Lower lobe of right lung (tissue), 2 donors: ENCODE data around the gene NDUFV3. TPM values are rescaled to one million over a fixed set of nuclear protein-coding genes. Genes with fewer than 3 reads are reported as not detected.
"Not testable (repeated sequence)": the region's sequence is repeated elsewhere in the genome, so short reads cannot be mapped to it uniquely, and the experiment has no call there.

Experiments
- ATAC-seq, 2 donors: fragments of 200-7000 bp; cut with Tn5 transposase; one replicate each; pipeline ENCODE4 v1.9.1; 2020 to 2022; ENCODE audit warnings: mild to moderate bottlenecking in 2 of 2, moderate library complexity in 2 of 2
- DNase-seq: peaks from one replicate; pipeline ENCODE4 v3.0.0-alpha.2; 2020
- H3K27ac ChIP-seq: fragments of 200-600 bp; one replicate; pipeline ENCODE4 v1.8.0; 2022
- H3K27me3 ChIP-seq: fragments of 200-600 bp; one replicate; pipeline ENCODE4 v1.8.0; 2022; ENCODE audit warnings: low read depth
- H3K36me3 ChIP-seq: fragments of 200-600 bp; one replicate; pipeline ENCODE4 v1.8.0; 2022; ENCODE audit warnings: mild to moderate bottlenecking
- H3K4me1 ChIP-seq: fragments of 200-600 bp; one replicate; pipeline ENCODE4 v1.8.0; 2022
- H3K4me3 ChIP-seq: fragments of 200-600 bp; one replicate; pipeline ENCODE4 v1.8.0; 2022; ENCODE audit warnings: mild to moderate bottlenecking
- H3K9me3 ChIP-seq: fragments of 200-600 bp; one replicate; pipeline ENCODE4 v1.8.0; 2022
- intact Hi-C: fragments of 100-400 bp; cut with DNase I; formaldehyde crosslinking; loops from one replicate; pipeline ENCODE4 v1.11.0; 2022
- total RNA-seq: library from RNA; stranded (reverse); fragmentation: NEBNext Ultra II Directional; extraction: Animal tissue kit (Norgen Biotek cat#: 25700); gene quantifications from one replicate; pipeline ENCODE4 v1.2.1, GENCODE V29; 2021
- TF ChIP-seq, protein P1 (sequence below): fragments of 200-600 bp; IDR thresholded peaks from one replicate; pipeline ENCODE4 v1.8.0; 2022; ENCODE audit warnings: antibody characterized with exemption, mild to moderate bottlenecking
- donor health status: DM: no; HTN: yes; CAD: no; lungs with severe emphysema.

The NDUFV3 gene
- total RNA-seq, 1 donor from 2014 or later, result 35.7 TPM

DNA sequence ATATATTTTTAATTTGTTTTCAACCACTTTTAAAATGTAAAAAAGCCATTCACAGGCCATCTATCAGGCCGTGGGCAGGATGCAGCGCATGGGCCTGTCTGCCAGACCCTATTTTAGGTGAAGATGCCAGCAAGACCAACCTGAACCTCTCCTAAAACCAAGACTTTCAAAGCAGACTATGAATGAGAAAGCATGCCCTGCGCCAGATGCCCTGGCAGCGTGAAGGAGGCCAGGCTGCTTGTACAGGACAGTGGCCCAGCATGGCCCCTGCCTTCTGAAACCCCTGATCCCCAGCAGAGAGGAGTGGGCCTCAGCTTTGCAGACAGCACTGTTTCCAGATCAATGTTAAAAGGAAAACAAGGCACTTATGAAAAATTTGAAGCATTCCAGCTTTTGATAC lies 45.4 kb upstream of the NDUFV3 start:
- intact Hi-C loops, result no loop called here
- TF ChIP-seq, protein P1, sequence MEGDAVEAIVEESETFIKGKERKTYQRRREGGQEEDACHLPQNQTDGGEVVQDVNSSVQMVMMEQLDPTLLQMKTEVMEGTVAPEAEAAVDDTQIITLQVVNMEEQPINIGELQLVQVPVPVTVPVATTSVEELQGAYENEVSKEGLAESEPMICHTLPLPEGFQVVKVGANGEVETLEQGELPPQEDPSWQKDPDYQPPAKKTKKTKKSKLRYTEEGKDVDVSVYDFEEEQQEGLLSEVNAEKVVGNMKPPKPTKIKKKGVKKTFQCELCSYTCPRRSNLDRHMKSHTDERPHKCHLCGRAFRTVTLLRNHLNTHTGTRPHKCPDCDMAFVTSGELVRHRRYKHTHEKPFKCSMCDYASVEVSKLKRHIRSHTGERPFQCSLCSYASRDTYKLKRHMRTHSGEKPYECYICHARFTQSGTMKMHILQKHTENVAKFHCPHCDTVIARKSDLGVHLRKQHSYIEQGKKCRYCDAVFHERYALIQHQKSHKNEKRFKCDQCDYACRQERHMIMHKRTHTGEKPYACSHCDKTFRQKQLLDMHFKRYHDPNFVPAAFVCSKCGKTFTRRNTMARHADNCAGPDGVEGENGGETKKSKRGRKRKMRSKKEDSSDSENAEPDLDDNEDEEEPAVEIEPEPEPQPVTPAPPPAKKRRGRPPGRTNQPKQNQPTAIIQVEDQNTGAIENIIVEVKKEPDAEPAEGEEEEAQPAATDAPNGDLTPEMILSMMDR, result no peak
- peaks cover 10% of the 10 kb centered on the region for H3K4me1 ChIP-seq

DNA sequence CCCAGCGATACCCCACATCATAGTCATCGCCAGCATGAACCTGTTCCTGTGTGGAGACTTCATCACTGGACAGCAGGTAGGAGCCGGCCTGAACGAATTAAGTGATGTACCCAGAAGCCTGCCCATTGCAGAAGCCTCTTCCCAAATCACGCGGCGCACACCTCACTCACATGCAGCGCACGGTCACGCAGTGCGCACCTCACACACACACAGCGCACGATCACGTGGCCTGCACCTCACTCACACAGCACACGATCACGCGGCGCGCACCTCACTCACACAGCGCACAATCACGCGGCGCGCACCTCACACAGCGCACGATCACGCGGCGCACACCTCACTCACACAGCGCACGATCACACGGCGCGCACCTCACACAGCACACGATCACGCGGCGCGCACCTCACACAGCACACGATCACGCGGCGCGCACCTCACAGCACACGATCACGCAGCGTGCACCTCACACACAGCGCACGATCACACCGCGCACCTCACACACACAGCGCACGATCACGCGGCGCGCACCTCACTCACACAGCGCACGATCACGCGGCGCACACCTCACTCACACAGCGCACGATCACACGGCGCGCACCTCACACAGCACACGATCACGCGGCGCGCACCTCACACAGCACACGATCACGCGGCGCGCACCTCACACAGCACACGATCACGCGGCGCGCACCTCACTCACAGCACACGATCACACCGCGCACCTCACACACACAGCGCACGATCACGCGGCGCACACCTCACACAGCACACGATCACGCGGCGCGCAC lies 44.8 kb upstream of the NDUFV3 start:
- peak; percentile 34 for DNase-seq
- H3K4me1 ChIP-seq, intact Hi-C loops, H3K9me3 ChIP-seq, H3K27ac ChIP-seq, ATAC-seq, H3K4me3 ChIP-seq, H3K27me3 ChIP-seq: not testable (repeated sequence)
- H3K36me3 ChIP-seq, result peaks cover 91% of the 10 kb centered on the region

More for the DNA sequence above, 45.4 kb upstream of the NDUFV3 start:
- no peaks in the 10 kb centered on the region for H3K9me3 ChIP-seq
- H3K27me3 ChIP-seq, result no peaks in the 10 kb centered on the region
- ATAC-seq (no peak), DNase-seq (peak; percentile 30)
- H3K4me3 ChIP-seq, result no peak overlapping the region
- no peak overlapping the region for H3K27ac ChIP-seq
- peaks cover 91% of the 10 kb centered on the region for H3K36me3 ChIP-seq

DNA sequence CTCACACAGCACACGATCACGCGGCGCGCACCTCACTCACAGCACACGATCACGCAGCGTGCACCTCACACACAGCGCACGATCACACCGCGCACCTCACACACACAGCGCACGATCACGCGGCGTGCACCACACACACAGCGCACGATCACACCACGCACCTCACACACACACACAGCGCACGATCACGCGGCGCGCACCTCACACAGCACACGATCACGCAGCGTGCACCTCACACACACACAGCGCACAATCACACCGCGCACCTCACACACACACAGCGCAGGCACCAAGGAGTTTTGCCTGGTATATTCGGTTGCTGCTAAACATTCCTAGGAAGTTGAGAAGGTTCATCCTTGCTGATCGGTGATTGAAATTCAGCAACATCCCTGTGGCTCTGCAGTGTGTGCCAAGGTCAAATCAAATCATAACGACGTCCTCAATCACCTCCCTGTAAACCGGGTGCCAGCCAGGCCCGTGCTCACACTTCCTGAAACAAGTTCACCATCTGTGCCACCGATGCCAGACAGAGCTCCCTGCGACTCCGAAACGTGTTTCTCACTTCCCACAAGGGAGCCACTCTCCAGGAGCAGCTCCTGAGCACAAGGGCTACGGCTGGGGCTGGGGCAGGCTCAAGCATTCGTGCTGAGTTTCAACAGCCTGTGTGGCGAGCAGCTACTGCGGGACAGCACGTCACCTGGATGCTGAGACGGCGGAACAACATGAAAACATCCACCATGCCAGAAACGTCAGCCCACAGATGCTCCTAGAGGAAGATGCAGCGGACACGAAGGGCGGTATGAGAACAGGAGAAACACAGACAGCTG lies 44.0 kb upstream of the NDUFV3 start:
- peaks cover 91% of the 10 kb centered on the region for H3K36me3 ChIP-seq
- peak; percentile 39 for DNase-seq
- intact Hi-C loops, result no loop called here
- TF ChIP-seq, protein P1, result no peak
- ATAC-seq, result no peak
- H3K9me3 ChIP-seq, result no peaks in the 10 kb centered on the region
- H3K4me1 ChIP-seq, result peaks cover 10% of the 10 kb centered on the region
- no peak overlapping the region for H3K27ac ChIP-seq
- no peak overlapping the region for H3K4me3 ChIP-seq
- no peaks in the 10 kb centered on the region for H3K27me3 ChIP-seq

DNA sequence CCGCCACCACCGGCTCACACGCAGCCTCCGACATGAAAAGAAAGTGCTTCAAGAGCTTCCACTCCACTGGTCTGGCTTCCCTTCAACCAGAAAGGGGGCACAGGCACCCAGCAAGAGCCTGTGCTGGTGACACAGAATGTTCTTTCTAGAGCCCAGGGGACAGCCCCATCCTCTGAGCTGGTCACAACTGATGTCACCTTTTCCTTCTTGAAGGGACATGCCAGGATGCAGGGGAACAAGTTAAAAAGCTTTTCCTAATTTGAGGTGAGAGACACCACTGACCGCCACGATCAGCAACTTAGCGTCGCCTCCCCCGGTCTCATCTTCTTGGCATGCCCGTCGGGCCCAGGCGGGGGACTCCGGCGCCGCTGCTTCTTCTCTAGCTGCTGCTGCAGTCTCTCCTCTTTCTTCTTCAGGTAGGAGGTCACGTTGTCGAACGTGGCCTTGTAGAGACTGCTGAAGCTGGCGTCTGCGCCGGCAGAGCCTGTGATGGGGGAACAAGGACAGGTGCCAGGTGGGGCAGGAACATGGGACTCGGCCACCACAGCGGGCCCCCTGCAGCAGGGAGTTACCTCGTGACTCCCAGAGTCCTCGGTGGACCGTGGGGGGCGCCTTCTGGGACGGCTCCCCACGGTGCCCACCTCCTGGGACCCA lies 43.2 kb upstream of the NDUFV3 start:
- no peaks in the 10 kb centered on the region for H3K27me3 ChIP-seq
- peaks cover 91% of the 10 kb centered on the region for H3K36me3 ChIP-seq
- intact Hi-C loops, result no loop called here
- ATAC-seq (no peak), DNase-seq (no peak)
- TF ChIP-seq, protein P1, result no peak
- no peak overlapping the region for H3K27ac ChIP-seq
- H3K4me3 ChIP-seq, result no peak overlapping the region
- no peaks in the 10 kb centered on the region for H3K9me3 ChIP-seq
- peaks cover 10% of the 10 kb centered on the region for H3K4me1 ChIP-seq

DNA sequence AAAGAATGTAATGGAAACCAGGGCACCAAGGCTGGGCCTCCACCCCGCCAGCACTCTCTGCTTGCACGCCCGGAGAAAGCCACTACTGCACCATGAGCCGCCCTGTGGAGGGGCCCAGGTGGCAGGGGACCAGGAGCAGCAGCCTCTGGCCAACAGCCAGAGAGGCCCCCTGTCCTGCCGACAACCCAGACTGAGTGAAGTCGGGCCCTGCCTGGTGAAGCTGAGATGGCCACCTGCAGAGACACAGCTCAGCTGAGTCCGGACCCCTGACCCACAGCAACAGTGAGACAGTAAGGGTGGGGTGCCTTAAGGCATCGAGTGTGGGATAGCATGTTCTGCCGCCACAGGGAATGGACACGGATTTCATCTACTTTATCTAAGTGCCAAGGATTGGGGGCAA lies 42.6 kb upstream of the NDUFV3 start:
- TF ChIP-seq, protein P1, result no peak
- ATAC-seq, result no peak
- Histone ChIP-seq H3K27me3 (no peaks in the 10 kb centered on the region), H3K27ac (no peak overlapping the region), H3K4me3 (no peak overlapping the region), H3K9me3 (no peaks in the 10 kb centered on the region), H3K36me3 (peaks cover 91% of the 10 kb centered on the region), H3K4me1 (peaks cover 12% of the 10 kb centered on the region)
- DNase-seq, result no peak
- intact Hi-C loops, result no loop called here
